ENCODE data around the gene SETD1A. TPM values are rescaled to one million over a fixed set of nuclear protein-coding genes. Genes with fewer than 3 reads are reported as not detected.

Gene SETD1A
- total RNA-seq, 1 experiment from 2014 or later: 33.2 TPM

- Histone ChIP-seq H3F3A (ENCODE audit: insufficient read depth, low read depth) (peaks cover 51% of the 10 kb centered on the region; the same call in 1 of the 2 replicates), H3K9me2 (ENCODE audit: insufficient read depth) (no peaks in the 10 kb centered on the region), H3K27me3 (ENCODE audit: insufficient read depth, low read depth) (no peaks in the 10 kb centered on the region), H4K20me1 (ENCODE audit: insufficient read depth) (no peaks in the 10 kb centered on the region; the same call in 1 of the 2 replicates), H3K79me2 (ENCODE audit: low read depth) (no peaks in the 10 kb centered on the region), H2AFZ (no peak overlapping the region), H3K27ac (no peak overlapping the region), H3K36me3 (ENCODE audit: low read depth) (no peaks in the 10 kb centered on the region), H3K4me2 (no peak overlapping the region), H3K4me1 (replicated peaks; ENCODE audit: insufficient read depth) (peaks cover 15% of the 10 kb centered on the region), H3K4me3 (no peak overlapping the region), H3K9me3 (ENCODE audit: insufficient read depth, low read depth) (no peaks in the 10 kb centered on the region)
- TF ChIP-seq, protein P1, sequence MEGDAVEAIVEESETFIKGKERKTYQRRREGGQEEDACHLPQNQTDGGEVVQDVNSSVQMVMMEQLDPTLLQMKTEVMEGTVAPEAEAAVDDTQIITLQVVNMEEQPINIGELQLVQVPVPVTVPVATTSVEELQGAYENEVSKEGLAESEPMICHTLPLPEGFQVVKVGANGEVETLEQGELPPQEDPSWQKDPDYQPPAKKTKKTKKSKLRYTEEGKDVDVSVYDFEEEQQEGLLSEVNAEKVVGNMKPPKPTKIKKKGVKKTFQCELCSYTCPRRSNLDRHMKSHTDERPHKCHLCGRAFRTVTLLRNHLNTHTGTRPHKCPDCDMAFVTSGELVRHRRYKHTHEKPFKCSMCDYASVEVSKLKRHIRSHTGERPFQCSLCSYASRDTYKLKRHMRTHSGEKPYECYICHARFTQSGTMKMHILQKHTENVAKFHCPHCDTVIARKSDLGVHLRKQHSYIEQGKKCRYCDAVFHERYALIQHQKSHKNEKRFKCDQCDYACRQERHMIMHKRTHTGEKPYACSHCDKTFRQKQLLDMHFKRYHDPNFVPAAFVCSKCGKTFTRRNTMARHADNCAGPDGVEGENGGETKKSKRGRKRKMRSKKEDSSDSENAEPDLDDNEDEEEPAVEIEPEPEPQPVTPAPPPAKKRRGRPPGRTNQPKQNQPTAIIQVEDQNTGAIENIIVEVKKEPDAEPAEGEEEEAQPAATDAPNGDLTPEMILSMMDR (conservative IDR thresholded peaks at IDR 0.05): no peak
- no peak for TF ChIP-seq EZH2 (IDR thresholded peaks at IDR 0.05; ENCODE audit: low read depth)
- POLR2A ChIA-PET (ENCODE audit: unreplicated experiment): no interaction called here
- peak in 1 of 2 experiments; percentile 30 for DNase-seq
- CTCF ChIA-PET: interaction anchor here (0.6 kb wide), 2 partner anchors 189 to 477 kb away, joined by 3 read pairs; no protein-coding TSS in a partner anchor
- intact Hi-C loops (cut with micrococcal nuclease; ENCODE audit: unreplicated experiment): loop anchor here (10.0 kb wide), 2 partner anchors 502 to 912 kb away; partner anchors contain the start of gene ARMC5
- BruUV-seq (replicated peaks): no TSS peak
Measured at GRCh38 chr16:30953111-30953510, 4.4 kb upstream of the SETD1A start.

DNA sequence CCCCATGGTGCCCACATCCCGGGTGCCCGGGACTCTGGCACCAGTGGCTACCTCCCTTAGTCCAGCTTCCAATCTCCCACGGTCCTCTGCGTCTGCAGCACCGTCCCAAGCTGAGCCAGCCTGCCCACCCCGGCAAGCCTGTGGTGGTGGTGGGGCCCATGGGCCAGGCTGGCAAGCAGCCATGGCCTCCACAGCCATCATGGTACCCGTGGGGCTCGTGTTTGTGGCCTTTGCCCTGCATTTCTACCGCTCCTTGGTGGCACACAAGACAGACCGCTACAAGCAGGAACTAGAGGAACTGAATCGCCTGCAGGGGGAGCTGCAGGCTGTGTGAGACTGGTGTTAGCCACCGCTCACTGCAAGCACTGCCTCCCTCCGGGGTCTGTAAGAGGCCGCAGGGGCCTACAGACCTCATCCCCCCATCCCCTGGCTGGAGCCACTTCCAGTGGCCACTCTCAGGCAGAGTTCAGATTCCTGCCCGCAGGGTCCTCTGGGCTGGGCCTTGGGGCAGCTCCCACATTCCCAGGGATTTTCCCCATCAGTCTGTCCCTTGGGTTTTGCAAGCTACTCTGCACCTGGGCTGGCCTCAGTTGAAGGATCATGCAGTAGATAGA lies 3.9 kb upstream of the SETD1A start:
- no peak overlapping the region for H2AFZ ChIP-seq
- intact Hi-C loops (cut with micrococcal nuclease; ENCODE audit: unreplicated experiment): loop anchor here (10.0 kb wide), 2 partner anchors 501 to 911 kb away; partner anchors contain the start of gene ARMC5
- no peaks in the 10 kb centered on the region for H3K36me3 ChIP-seq (ENCODE audit: low read depth)
- no peaks in the 10 kb centered on the region for H3K9me3 ChIP-seq (ENCODE audit: insufficient read depth, low read depth)
- H3K4me3 ChIP-seq: no peak overlapping the region
- peaks cover 2% of the 10 kb centered on the region; the same call in 1 of the 2 replicates for H4K20me1 ChIP-seq (ENCODE audit: insufficient read depth)
- DNase-seq: peak in 1 of 2 experiments; percentile 41
- peaks cover 53% of the 10 kb centered on the region; the same call in 1 of the 2 replicates for H3F3A ChIP-seq (ENCODE audit: insufficient read depth, low read depth)
- H3K4me1 ChIP-seq (replicated peaks; ENCODE audit: insufficient read depth): peaks cover 17% of the 10 kb centered on the region
- TF ChIP-seq, protein P1 (conservative IDR thresholded peaks at IDR 0.05): peak; percentile 79
- no peak for TF ChIP-seq EZH2 (IDR thresholded peaks at IDR 0.05; ENCODE audit: low read depth)
- BruUV-seq (replicated peaks): no TSS peak
- no peaks in the 10 kb centered on the region for H3K9me2 ChIP-seq (ENCODE audit: insufficient read depth)
- peaks cover 4% of the 10 kb centered on the region for H3K79me2 ChIP-seq (ENCODE audit: low read depth)
- no peak overlapping the region for H3K4me2 ChIP-seq
- no peak overlapping the region for H3K27ac ChIP-seq
- no peaks in the 10 kb centered on the region for H3K27me3 ChIP-seq (ENCODE audit: insufficient read depth, low read depth)
- ChIA-PET POLR2A (ENCODE audit: unreplicated experiment) (no interaction called here), CTCF (interaction anchor here (0.6 kb wide), 2 partner anchors 189 to 476 kb away, joined by 3 read pairs; no protein-coding TSS in a partner anchor)

GRCh38 chr16:30954993-30955392 lies 2.6 kb upstream of the SETD1A start:
- Histone ChIP-seq H3K27me3 (ENCODE audit: insufficient read depth, low read depth) (no peaks in the 10 kb centered on the region), H3K4me2 (no peak overlapping the region), H3K9me3 (ENCODE audit: insufficient read depth, low read depth) (no peaks in the 10 kb centered on the region), H4K20me1 (ENCODE audit: insufficient read depth) (peaks cover 8% of the 10 kb centered on the region; the same call in 1 of the 2 replicates), H3K4me1 (replicated peaks; ENCODE audit: insufficient read depth) (peaks cover 18% of the 10 kb centered on the region), H3K79me2 (ENCODE audit: low read depth) (peaks cover 17% of the 10 kb centered on the region), H3K9me2 (ENCODE audit: insufficient read depth) (no peaks in the 10 kb centered on the region), H3K27ac (no peak overlapping the region), H3K36me3 (ENCODE audit: low read depth) (peaks cover 12% of the 10 kb centered on the region), H2AFZ (no peak overlapping the region), H3K4me3 (no peak overlapping the region), H3F3A (ENCODE audit: insufficient read depth, low read depth) (peaks cover 56% of the 10 kb centered on the region)
- TF ChIP-seq EZH2 (IDR thresholded peaks at IDR 0.05; ENCODE audit: low read depth): no peak
- TF ChIP-seq, protein P1 (conservative IDR thresholded peaks at IDR 0.05): no peak
- POLR2A ChIA-PET (ENCODE audit: unreplicated experiment): no interaction called here
- DNase-seq: peak in 1 of 2 experiments; percentile 30
- CTCF ChIA-PET: no interaction called here
- no TSS peak for BruUV-seq (replicated peaks)
- intact Hi-C loops (cut with micrococcal nuclease; ENCODE audit: unreplicated experiment): loop anchor here (10.0 kb wide), 2 partner anchors 500 to 910 kb away; partner anchors contain the start of gene ARMC5

All from PC-9 (cell line).